GM21786 (cell line): Measurements from ENCODE around the gene CD200.
"Not testable (repeated sequence)": the region's sequence is repeated elsewhere in the genome, so short reads cannot be mapped to it uniquely, and the experiment has no call there.

ENCODE experiments used
- ATAC-seq: cut with Tn5 transposase; IDR thresholded peaks from one replicate; pipeline ENCODE4 v1.9.1; 2021; ENCODE audit not compliant: unreplicated experiment

The CD200 gene

DNA sequence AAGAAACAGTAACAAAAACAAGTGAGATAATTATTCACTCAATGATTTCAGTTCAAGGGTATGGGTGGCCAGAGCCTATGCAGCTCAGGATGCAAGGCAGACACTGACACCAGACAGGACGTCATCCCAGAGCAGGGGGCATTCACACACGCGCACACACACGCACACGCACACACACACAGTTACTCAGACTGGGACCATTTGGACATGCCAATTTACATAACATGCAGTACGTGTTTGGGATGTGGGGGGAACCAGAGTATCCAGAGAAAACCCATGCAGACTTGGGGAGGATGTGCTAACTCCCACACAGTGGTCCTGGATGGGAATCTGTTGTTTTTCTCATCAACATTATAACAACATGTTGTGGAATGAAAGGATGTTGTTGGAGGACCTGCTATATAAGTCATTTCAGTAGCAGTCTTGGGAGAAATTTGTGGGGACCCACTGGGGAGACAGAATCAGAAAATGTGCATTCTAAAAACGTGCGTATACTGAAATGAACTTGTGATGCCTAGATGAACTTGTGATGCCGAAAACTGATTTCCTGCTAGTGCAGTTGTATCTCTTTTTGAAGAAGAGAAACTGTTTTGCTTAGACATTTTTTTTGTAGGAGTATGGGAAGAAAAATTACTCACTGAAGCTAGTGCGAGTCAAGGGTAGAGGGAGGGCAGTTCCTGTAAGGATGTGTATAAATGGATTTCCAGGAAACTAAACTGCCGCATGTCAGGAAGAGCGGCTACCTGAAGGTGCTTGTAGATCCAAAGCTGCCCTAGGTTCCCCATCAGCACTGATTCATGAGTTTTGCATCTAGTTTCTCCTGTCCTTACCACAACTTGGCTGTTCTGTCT is 25.2 kb downstream of the CD200 start:
- ATAC-seq: no peak

DNA sequence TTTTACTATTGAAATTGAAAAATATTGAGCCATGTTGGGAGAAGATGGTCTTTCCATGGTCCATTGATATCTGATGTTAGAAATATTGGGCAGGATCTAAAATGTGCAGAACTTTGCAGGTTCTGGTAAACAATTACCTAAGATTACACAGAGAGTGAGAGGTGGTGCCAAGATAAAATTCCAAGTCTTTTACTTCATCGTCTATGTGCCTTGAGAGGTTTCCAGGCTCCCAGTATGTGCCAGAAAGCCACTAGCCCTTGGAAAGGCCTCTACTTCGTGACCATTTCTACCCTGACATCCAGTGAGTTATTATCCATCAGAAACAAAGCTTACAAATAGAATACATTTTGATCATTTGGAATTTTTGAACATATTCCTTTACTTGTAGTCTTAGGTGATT is 27.6 kb downstream of the CD200 start:
- ATAC-seq: no peak

DNA sequence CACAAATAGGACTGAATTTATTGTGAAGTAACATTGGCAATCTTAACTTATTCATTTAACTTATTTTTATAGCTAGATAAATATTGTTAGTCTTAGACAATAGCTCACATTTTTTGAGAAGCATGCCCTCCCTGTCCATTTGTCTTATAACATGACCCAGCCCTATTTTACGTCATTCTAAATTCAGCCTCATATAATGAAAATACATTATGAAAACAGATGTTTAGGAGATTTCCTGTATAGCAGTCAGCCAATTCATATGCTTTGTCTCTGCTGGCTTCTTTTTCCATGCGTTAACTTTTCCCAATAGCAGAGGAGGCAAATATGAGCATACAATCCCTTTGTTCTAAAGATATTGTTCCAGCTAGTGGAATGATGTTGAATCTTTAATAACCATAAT is 29.3 kb downstream of the CD200 start:
- no peak for ATAC-seq

DNA sequence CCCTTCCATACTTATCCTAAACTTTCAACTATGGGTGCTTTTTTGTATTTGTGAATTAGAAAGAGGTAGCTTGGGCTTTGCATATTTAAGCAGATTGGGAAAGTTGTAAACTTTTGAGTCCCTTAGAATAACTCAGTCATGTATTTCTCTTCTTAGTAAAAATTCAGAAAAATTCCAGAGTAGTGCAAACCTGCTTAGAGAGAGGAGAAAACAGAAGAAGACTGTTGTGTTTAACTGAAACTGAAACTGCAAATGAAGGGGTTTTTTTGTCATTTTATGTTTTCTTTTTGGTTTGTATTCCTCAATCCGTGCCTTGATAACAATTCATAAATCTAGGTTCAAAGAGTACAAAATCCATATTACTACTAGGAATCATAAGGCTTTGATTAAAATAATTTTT is 31.3 kb downstream of the CD200 start:
- no peak for ATAC-seq

- ATAC-seq: peak; percentile 46
Observed at GRCh38 chr3:112365035-112365434, 32.1 kb downstream of the CD200 start.

DNA sequence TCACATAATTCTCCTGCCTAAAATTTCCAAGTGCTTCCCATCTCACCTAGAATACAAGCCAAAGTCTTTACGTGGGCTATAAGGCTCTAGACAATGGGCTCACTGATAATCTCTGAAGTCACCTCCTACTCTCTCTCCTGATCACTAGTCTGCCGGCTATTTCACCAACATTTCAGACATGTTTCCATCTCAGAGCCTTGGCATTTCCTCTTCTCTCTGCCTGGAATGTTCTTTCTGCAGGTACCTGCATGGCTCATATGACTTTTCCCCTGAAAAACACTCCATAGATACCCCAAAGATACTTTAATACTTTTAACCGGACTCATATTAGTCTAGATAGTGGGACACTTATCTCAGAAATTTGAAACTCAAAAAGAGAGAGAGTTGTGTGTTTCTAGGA is 32.7 kb downstream of the CD200 start:
- ATAC-seq: no peak

GRCh38 chr3:112366522-112366921 is 33.6 kb downstream of the CD200 start:
- ATAC-seq: no peak

DNA sequence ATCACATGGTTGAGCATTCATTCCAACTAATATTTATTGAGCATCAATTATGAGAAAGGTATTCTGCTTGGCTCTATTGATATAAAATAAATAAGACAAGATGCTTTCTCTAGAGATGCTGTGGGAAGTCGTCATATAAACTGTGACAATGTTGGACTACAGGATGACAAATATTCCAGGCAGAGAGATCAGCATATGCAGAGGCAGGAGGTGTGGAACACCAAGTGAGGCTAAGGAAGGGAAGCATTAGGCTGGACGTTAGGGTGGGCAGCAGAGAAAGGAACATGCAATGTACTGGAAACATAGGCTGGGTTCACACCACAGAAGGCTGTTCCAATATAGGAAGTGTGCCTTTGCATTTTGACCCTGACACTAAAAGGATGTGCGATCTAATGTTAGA is 38.6 kb downstream of the CD200 start:
- no peak for ATAC-seq

- no peak for ATAC-seq
Observed at GRCh38 chr3:112372396-112372795, 39.4 kb downstream of the CD200 start.

GRCh38 chr3:112373476-112373875 is 40.5 kb downstream of the CD200 start:
- ATAC-seq: no peak

DNA sequence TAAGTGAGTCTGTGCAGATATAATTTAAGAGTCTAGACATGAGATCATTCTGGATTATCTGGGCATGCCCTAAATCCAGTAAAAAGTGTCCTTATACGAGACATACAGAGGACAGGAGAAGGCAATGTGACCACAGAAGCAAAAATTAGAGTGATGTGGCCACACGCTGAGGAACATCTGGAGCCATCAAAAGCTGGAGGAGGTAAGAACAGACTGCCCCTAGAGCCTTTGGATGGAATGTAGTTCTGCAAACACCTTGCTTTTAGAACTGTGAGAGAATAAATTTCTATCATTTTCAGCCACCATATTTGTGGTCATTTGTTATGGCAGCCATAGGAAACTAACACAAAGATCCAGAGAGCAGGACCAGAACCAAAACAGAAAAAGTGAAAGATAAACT is 41.0 kb downstream of the CD200 start:
- no peak for ATAC-seq

GRCh38 chr3:112374333-112374734 is 41.4 kb downstream of the CD200 start:
- no peak for ATAC-seq

GRCh38 chr3:112375117-112375516 is 42.2 kb downstream of the CD200 start:
- ATAC-seq: no peak

DNA sequence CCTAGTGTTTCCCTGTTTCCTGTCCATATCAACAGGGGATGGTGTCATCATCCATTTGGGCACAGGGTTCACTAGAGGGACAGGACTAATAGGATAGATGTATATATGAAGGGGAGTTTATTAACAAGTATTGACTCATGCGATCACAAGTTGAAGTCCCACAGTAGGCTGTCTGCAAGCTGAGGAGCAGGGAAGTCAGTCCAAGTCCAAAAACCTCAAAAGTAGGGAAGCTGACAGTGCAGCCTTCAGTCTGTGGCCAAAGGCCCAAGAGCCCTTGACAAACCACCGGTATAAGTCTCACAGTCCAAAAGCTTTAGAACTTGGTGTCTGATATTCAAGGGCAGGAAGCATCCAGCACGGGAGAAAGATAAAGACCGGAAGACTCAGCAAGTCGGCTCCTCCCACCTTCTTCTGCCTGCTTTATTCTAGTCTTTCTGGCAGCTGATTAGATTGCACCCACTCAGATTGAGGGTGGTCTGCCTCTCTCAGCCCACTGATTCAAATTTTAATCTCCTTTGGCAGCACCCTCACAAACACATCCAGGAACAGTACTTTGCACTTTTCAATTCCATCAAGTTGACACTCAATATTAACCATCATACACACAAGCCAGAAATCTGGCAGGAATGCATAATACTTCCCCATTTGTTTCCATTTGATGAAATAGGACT is 43.4 kb downstream of the CD200 start:
- no peak for ATAC-seq

DNA sequence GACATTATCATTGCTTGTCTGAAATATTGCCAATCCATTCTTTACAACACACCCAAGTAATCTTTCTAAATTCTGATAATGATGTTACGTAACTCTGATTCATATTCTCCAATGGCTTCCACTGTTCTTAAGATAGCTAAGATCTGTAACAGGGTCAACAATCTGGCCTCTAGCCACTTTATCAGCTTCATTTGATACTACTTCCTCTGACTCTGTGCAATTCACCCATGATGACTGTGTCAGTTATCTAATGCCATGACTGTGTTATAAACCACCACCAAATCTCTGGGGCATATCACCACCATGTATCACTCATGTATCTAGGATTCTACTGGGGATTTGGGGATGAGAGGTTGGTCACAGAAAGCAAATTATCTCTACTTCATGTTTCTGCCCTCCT is 44.0 kb downstream of the CD200 start:
- ATAC-seq: no peak

- no peak for ATAC-seq
Observed at GRCh38 chr3:112377568-112378071, 44.7 kb downstream of the CD200 start.

DNA sequence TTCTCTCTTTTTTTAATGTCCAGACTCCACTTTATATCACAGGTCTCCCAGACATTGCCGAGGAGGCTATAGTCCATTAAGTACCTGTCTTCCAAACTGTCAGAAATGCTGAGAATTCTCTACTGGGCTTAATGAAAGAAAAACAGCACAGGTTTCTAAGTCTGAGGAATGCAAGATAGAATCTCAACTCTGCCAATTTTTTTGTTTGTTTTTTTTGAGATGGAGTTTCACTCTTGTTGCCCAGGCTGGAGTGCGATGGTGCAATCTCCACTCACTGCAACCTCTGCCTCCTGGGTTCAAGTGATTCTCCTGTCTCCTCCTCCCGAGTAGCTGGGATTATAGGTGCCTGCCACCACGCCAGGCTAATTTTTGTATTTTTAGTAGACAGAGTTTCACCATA is 45.4 kb downstream of the CD200 start:
- ATAC-seq: not testable (repeated sequence)

GRCh38 chr3:112379020-112379690 is 46.2 kb downstream of the CD200 start:
- ATAC-seq: no peak

DNA sequence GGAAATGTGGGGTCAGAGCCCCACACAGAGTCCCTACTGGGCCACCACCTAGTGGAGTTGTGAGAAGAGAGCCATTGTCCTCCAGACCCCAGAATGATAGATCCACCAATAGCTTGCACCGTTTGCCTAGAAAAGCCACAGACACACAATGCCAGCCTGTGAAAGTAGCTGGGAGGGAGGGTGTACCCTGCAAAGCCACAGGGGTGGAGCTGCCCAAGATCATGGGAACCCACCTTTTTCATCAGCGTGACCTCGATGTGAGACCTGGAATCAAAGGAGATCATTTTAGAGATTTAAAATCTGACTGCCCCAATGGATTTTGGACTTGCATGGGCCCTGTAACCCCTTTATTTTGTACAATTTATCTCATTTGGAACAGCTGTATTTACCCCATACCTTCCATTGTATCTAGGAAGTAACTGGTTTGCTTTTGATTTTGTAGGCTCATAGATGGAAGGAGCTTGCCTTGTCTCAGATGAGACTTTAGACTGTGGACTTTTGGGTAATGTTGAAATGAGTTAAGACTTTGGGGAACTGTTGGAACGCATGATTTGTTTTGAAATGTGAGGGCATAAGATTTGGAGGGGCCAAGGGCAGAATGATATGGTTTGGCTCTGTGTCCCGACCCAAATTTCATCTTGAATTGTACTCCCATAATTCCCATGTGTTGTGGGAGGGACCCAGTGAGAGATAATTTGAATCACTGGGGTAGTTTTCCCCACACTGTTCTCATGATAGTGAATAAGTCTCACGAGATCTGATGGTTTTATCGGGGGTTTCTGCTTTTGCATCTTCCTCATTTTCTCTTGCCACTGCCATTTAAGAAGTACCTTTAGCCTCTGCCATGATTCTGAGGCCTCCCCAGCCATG is 49.0 kb downstream of the CD200 start:
- no peak for ATAC-seq

DNA sequence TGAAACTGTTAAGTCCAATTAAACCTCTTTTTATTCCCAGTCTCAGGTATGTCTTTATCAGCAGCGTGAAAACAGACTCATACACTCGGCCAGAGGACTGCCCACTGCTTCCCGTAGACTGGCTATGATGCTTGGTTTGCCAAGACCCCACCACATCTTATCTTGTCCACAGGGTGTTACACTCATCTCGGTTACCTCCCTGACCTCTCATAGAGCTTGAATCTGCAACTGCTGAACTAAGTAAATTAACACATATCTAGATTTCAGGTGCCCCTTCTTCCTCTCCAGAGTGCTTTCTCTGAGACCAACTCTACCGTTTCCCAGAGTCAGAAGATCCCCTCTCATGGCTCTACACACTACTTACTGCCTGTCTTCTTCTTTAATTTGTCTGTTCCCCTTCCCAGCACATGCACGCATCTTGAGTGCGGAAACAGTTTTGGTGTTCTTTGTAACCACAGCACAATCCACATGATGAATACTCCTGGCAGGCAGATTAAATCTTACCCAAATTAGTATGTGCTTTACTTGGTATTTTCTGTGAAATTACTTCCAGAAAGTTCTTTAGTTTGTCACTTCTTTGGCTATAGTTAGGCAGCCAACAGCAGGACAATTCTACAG is 49.7 kb downstream of the CD200 start:
- ATAC-seq: no peak
